ENCODE measurements around the gene MEDAG.

The MEDAG gene

DNA sequence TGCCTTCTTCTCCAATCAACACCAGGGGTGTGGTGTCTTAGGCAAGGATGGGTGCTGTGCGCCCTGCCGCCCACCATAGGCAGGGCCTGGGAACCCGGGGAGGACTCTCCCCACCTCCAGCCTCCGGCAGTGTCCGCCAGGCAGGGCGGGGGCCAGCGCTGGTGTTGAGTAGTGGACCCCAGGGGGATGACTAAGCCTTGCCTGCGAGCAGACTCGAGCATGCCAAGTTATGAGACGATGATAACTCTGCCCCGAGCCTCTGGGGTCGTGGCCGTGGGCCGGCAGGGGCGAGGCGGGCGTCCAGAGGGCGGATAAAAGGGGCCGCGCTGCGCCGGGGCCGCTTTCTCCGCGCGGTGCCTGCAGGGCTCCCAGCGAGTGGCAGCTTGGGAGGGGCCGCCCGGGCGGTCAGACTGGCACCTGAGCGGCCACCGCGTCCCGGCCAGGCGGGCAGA lies at the start of gene MEDAG:
MEDAG (plus strand) TSS at position 340 of the 452 bp plus-strand sequence. CDS start 245 bp downstream, outside the sequence.
- H3K4me3 ChIP-seq (ENCODE audit: low read length): no peak within 1 kb of the TSS
- no peak for TF ChIP-seq ZNF274 (IDR thresholded peaks at IDR 0.05; ENCODE audit: low read depth, low read length)

DNA sequence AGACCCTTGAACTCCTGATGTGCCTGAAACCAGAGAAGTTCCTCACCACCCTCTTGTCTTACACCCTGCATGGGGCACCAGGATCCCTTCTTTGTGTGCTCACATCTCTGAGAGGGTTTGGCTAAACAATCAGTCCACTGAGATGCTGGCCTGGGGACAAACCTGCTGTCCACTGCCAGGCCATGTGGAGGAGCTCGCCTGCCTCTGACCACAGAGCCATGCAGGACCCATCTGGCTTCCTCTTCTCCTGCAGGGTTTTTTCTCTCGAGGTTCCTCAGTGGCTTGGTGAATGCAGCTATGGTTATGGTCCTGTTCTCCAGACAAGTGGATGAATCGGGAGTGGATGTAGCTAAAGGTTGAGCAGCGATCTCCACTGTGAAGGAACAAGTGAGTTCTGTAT lies 49.1 kb upstream of the MEDAG start:
- H3K4me3 ChIP-seq (ENCODE audit: low read length): no peak overlapping the region
- TF ChIP-seq ZNF274 (IDR thresholded peaks at IDR 0.05; ENCODE audit: low read depth, low read length): no peak

DNA sequence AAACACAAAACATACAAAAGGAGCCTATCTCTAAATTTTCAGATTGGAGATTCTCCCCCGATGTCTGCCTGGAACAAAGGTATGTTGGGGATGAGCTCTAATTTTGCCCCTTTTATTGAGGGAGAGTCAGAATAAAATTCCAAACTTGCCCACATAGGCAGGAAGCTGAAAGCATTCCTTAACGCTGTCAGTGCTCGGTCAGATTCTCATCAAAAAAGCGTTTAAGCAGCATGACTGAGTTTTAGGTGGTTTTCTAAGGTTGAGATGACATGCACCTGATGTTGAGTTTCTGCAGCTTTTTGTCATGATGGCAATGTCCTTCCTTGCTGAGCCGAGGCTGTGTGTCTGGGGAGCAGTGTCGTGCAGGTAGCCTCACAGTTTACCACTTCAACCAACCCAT lies 48.4 kb upstream of the MEDAG start:
- H3K4me3 ChIP-seq (ENCODE audit: low read length): no peak overlapping the region
- TF ChIP-seq ZNF274 (IDR thresholded peaks at IDR 0.05; ENCODE audit: low read depth, low read length): no peak

DNA sequence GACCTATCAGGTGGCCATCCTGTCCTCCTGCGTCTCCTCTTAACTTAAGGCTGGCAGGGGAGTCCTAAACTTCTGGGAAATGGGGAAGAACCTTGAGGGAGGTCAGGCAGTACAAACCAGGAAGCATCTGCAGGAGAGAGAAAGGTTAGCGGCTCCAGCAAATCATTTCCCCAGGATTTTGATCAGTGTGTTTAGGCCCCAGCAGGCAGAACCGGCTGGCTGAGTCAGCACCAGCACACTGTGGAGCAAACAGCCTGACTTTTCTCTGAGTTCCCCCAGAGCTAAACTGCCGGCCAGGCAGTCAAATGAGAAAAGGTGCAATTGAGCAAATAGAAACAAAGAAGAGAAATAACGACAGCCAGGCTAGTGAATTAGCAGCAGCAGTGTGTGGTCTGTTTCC lies 46.7 kb upstream of the MEDAG start:
- TF ChIP-seq ZNF274 (IDR thresholded peaks at IDR 0.05; ENCODE audit: low read depth, low read length): no peak
- no peak overlapping the region for H3K4me3 ChIP-seq (ENCODE audit: low read length)

DNA sequence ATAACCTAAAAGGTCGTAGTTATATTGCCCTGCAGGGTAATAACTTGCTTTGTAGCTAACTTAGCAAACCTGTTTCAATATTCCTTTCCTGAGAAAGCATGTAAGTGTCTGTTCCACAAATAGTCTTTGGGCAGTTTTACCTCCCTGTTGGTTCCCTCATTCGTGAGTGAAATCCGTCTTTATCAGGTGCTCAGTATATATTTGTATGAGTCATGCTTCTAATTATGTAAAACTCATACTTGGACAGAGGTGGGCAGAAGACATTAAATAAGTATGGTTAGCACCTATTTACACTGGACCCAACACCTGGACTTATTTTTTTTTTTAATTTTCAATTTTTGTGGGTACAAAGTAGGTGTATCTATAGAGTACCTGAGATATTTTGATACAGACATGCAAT lies 44.9 kb upstream of the MEDAG start:
- no peak for TF ChIP-seq ZNF274 (IDR thresholded peaks at IDR 0.05; ENCODE audit: low read depth, low read length)
- H3K4me3 ChIP-seq (ENCODE audit: low read length): no peak overlapping the region

DNA sequence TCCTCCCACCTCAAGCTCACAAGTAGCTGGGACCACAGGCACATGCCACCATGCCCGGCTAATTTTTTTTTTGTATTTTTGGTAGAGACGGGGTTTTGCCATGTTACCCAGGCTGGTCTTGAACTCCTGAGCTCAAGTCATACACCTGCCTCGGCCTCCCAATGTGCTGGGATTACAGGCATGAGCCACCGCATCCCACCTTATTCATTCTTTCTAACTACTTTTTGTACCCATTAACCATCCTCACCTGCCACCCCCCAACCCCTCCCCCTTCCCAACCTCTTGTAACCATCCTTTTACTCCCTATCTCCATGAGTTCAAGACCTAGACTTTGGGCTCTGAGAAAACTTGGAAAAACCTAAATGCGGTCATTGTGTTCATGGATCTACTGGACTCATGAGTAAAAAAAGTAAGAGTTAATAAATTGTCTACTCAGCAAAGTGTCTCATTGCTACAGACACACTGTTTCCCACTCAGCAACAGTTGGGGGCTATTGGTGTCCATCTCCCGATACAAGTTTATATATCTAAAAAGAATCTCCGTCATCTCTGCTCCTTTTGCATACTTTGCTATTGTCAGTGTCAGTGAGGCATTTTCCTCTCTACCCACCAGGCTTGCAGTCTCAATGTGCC lies 44.1 kb upstream of the MEDAG start:
- no peak for TF ChIP-seq ZNF274 (IDR thresholded peaks at IDR 0.05; ENCODE audit: low read depth, low read length)
- no peak overlapping the region for H3K4me3 ChIP-seq (ENCODE audit: low read length)

DNA sequence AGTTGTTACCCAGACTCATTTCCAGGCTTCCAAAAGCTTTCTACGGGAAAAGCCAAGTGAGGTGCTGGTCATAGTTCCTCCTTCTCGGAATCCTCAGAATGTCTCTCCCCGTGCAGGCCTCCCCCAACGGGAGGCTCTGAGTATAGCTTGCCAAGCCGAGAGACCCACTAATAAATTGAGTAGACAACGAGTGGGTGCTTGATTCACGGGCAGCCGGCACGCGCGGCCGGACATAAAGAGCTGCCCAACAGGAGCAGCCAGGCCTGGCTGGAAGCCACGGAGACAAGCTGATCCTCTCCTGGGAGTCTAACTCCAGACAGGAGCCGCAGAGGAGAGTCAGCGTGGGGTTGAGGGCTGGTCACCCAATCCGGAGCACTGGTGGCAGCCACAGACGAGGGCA lies 43.4 kb upstream of the MEDAG start:
- H3K4me3 ChIP-seq (ENCODE audit: low read length): no peak overlapping the region
- TF ChIP-seq ZNF274 (IDR thresholded peaks at IDR 0.05; ENCODE audit: low read depth, low read length): no peak

DNA sequence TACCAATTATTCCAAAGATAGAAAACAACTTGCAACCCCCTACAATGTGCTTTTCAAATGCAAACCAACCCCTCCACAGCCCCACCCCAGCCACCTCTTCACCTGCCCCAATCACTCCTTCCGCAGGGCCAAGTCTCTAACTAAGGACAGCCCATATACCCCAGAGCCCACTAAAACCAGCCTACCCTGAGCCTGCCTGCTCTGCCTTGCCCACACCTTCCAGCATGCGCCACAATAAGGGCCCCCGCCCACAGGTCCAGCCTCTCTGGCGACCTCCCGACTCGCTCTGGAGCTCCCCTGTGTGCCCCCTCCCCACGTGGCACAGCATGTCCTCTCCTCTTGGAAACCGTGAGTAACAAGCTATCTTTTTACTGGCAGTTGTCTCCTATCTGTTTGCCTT lies 42.8 kb upstream of the MEDAG start:
- H3K4me3 ChIP-seq (ENCODE audit: low read length): no peak overlapping the region

DNA sequence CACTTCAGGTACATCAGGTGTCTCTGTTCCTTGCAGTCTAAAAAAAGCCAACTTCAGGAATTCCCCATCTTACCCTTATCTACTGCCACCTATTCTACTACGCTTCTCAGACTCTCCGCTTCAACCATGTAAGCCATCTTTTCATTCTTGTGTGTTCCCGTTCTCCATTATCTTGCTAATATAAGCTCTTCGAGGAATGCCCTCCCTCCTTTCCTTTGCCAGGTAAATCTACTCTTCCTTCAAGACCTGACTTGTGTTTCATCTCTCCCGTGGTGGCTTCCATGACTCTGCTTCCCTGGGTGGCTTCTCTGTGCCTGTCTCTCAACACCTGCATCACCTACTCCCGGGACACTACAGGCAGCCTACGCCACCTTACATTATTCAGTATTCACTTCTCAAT lies 42.3 kb upstream of the MEDAG start:
- TF ChIP-seq ZNF274 (IDR thresholded peaks at IDR 0.05; ENCODE audit: low read depth, low read length): no peak
- H3K4me3 ChIP-seq (ENCODE audit: low read length): no peak overlapping the region

More for the DNA sequence above, 42.8 kb upstream of the MEDAG start:
- TF ChIP-seq ZNF274 (IDR thresholded peaks at IDR 0.05; ENCODE audit: low read depth, low read length): no peak

DNA sequence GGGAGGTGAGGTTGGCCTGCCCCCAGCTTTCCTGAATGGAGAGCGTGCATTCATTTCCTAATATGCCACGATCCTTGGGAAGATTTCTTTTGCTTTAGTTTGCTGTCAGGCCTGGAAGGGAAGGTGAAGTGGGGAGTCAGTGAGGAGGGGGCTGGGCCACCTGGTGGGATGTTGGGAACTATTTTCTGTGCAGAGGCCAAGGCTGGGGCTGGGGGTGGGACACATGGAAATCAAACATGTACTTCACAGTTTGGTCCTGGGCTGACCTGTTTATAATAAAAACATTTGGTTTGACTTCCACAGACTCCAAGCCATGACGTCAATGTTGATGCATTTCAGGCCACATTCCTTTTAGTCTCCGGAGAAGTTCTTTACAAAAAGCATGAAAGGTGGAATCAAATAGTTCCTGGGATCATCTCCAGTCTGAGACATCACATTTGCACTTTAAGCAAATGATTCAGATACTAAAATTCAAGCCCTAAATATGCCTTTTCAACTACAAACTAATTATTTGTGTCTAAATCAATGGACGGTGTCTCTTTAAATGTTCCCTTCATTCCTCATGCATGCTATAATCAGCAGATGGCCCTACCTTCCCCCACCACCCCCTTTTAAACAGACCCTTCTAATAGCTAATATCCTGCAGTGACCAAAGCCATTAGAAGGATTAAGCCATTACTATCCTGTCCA lies 41.5 kb upstream of the MEDAG start:
- TF ChIP-seq ZNF274 (IDR thresholded peaks at IDR 0.05; ENCODE audit: low read depth, low read length): no peak
- H3K4me3 ChIP-seq (ENCODE audit: low read length): no peak overlapping the region

DNA sequence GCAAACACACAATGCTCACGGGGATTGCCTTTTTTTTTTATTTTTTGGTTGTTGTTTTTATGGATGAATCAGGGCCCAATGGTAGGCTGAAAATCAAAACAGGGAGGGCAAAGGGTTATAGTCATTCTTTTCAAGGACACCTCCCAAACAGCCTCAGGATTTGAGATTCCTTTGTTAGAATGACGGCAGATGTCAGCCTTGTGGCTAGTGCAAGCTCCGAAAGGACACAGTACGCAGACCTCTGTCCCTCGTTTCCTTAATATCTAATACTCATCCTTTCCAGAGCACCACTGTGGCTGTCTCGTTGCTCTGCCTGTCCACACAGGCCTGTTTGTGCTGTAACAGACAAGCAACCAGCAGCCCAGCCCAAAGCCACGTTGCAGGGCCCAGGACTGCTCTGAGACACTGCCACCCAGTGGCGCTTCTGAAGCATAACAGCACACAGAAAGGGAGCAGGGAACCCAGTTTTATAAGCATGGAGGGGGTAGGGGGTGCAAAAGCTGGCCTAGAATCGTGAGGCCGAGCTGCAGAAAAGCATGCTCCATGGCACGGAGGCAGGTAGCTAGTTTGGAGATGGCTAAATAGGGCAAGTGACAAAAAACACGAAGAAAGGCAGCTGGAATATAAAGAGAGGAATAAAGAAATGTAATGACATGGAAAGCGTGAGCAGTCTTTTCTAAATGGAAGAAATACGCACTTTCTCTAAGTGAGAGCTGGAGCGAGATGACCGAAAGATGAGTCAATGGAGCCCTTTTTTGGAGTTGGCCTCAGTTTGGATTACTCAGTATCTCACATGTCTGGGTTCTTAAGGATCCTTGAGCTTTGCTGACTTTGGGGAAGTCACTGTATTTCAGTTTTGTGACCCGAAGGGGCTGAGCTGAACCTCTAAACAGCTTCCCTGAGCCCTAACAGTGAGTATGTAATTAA lies 40.7 kb upstream of the MEDAG start:
- TF ChIP-seq ZNF274 (IDR thresholded peaks at IDR 0.05; ENCODE audit: low read depth, low read length): no peak
- no peak overlapping the region for H3K4me3 ChIP-seq (ENCODE audit: low read length)

DNA sequence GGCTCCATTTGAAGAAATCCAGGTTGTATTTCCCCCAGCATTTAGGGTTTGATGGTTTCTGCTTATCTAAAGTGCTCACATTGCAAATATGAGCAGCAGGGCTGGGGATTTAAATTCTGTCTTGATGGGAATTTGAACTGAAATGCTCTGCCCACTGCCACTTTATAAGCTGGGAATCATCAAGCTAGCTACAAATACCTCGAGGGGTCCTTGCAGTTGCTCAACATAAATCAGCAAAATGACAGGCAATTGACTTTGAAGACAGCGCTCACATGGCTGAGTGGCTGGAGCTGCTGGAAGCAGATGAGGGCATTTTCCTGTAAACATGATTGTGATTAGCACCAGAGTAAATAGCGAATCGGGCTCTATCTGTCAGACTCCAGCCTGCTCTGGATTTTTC lies 39.4 kb upstream of the MEDAG start:
- no peak for TF ChIP-seq ZNF274 (IDR thresholded peaks at IDR 0.05; ENCODE audit: low read depth, low read length)
- no peak overlapping the region for H3K4me3 ChIP-seq (ENCODE audit: low read length)

DNA sequence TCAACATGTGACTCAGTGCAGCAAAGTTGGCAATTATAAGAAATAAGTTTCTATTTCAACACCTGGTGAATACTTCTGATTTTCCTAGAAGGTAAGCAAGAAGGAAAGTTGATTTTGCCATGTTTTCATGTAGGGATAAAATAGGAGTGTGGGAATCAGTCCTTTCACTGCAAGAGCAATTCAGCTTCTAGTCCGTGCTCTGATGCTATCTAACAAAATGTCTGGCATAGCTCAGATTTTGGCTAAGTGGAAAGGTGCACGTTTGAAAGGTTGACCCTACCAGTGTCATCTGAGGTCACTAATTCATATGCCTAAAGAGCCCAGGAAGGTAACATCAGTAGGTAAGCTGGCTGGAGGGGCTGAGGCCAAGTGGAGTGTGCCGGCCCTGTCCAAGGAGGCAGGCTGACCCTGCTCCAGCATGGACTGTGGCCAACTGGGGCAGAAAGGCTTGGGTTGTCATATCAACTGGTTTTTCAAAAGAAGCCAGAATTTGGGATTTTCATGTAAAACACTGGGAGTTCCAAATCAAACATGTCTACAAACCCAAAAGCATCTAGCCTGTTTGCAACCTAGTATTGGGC lies 38.9 kb upstream of the MEDAG start:
- no peak for TF ChIP-seq ZNF274 (IDR thresholded peaks at IDR 0.05; ENCODE audit: low read depth, low read length)
- H3K4me3 ChIP-seq (ENCODE audit: low read length): no peak overlapping the region

DNA sequence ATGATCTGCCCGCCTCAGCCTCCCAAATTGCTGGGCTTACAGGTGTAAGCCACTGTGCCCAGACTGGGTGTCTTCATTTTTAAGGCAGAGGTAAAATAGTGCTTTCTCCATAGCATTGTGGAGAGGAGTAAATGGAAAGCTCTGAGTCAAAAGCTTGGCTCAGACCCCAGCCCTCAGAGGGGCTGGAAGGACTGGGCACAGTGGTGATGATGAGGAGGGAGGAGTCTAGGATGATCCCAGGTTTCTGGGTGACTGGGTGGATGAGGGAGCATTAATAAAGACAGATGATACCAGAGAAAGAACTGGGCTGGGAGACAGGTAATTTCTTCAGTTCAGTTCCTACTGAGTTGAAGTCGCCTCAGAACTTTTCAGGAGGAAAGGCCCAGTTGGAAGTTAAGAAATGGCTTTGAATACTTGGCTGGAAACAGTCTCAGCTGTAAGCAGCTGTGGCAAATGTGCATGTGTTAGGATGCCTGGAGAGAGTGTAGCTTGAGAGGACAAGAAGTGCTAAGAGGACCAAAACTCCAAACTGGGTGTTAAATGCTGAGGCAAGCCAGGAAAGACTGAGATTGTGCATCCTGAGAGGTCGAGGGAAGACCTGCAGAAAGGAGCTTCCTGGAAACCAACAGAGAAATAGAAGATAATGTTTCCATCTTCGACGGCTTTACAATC lies 37.1 kb upstream of the MEDAG start:
- TF ChIP-seq ZNF274 (IDR thresholded peaks at IDR 0.05; ENCODE audit: low read depth, low read length): no peak
- no peak overlapping the region for H3K4me3 ChIP-seq (ENCODE audit: low read length)

Data from GM08714 (cell line).